Effector CD8-positive, alpha-beta T cell (primary cell): ENCODE results near the gene CDK11A.
"Not testable (repeated sequence)": the region's sequence is repeated elsewhere in the genome, so short reads cannot be mapped to it uniquely, and the experiment has no call there.

Source experiments
- DNase-seq: peaks from one replicate; lab custom pipeline; 2025; lab: John Stamatoyannopoulos, UW

Gene CDK11A

DNA sequence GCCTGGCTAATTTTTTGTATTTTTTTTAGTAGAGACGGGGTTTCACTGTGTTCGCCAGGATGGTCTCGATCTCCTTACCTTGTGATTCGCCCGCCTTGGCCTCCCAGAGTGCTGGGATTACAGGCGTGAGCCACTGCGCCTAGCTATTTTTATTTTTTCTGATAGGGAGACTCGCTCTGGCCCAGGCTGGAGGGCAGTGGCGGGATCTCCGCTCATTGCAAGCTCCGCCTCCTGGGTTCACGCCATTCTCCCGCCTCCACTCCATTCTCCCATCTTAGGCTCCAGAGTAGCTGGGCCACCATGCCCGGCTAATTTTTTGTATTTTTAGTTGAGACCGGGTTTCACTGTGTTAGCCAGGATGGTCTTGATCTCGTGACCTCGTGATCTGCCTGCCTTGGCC is 1.9 kb upstream of the CDK11A start:
- not testable (repeated sequence) for DNase-seq

DNA sequence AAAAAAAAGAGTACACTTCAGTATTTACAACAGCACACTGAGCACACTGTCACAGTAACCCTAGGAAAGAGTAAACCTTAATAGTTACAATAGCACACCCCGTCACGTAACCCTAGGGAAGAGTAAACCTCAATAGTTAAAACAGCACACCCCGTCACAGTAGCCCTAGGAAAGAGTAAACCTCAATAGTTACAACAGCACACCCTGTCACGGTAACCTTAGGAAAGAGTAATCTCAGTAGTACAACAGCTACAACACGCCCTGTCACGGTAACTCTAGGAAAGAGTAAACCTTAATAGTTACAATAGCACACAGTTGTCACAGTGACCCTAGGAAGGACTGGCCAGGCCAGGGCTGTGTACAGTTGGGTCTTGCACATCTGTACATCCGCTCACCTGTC is 3.0 kb downstream of the CDK11A start:
- DNase-seq: no peak

DNA sequence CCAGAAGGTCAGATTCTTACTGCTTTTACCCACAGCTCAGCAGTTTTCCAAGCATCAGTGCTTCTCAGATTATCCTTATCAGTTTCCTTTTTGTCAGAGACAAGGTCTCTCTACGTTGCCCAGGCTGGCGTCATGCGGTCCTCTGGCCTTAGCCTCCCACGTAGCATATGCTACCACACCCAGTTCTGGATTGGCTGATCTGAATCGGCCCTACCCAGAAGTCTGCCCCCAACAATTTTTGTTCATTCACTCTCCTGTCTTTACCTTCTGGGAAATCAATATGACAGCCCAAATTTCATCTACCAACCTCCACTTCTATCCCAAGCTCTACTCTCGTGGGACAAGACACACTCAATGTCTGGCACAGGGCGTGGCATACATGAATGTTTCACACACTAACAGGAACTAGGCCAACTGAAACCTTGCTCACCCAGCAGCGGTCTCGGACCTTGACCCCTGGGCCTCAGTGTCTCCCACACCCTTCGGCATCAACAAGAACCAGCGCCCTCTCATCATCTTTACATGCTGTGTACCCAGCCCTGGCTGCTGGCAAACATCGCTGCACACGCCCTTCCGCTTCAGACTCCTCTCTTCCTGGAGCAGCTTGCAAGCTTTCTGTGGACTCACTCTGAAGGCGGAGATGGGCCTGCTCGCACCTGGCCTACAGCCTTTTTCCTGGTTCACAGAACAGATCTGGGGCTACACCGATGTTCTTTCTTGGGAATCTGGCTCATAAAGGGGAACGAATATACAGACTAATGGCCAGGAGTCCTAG is 8.9 kb downstream of the CDK11A start:
- not testable (repeated sequence) for DNase-seq

DNA sequence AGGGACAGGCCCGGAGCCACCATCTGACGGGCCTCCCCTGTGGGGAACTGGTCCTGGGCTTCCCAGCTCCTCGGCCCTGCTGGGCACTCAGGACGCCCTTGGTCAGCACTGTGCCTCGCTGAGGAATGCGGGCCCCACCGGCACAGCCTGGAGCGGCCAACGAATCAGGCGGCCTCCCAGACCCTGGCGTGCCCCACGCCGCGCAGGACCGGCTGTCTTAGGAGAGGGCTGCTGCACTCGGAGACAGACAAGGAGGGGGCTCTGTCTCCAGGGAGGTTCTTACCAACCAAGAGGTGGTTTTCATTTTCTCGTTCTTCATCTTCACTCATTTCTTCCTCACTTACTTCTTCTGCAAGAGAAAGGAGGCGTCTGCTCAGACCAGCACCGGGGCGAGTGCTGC is 16.3 kb downstream of the CDK11A start:
- not testable (repeated sequence) for DNase-seq

DNA sequence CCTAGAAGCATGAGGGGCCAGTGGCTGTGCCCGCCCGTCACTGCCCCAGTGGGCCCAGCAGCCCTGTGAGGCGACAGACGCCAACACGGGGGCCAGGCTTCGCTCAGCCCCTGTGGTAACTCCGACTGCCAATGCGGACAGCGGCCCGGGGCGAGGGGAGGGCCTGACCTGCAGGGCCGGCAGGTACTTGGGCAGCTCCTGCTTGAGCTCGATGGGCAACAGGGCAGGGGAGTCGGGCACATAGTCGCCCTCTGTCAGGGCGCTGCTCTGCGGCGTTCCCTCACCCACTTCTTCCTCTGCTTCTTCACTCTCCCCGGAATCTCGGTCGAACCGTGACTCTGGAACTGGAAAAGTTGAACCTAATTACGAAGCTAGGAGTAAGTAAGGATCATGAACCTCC is 16.9 kb downstream of the CDK11A start:
- not testable (repeated sequence) for DNase-seq

DNA sequence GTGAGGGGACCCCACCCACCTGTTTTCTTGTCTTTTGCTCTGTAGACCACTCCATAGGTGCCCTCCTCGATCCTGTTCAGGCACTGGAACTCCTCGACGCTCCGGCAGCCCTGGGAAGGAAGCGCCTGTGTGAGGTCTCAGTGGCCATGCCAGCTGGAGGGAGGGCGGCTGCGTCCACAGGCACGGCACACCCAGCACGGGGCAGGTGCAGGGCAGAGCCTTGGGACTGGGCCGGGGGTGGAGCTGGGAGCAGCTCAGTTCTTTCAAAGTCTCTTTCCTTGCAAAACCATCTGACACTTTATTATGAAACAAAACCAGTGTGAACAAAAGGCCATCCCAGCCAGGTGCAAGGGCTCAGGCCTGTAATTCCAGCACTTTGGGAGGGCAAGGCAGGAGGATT is 18.5 kb downstream of the CDK11A start:
- DNase-seq: not testable (repeated sequence)

DNA sequence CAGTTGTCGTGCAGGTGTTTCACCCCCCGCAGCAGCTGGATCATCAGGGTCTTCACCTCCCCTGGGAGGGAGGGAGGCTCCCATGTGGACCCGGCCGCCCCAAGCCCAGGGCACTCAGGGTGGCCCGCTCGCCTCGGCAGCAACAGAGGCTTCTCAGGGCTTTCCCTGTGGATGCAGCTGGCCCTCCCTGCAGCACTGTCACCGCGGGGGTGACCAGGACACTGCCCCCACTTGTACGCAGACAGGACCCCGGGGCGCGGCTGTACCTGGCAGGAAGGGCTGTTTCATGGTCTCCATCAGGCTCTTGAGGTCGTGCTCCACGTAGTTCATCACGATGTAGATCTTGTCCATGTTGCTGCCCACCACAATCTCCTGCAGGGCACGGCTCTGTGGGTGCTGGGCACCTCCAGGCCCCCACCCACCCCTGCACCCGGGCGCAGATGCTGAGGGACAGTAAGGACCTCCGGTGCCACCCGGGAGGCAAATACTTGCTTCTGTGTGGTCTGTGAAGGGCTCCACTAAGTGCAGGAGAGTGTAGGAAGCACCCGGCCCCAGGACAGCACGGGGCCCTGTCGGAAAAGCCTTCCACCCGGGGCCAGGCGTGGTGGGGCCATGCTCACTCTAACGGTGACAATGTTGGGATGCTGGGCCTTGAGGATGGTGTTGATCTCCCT is 19.7 kb downstream of the CDK11A start:
- not testable (repeated sequence) for DNase-seq

DNA sequence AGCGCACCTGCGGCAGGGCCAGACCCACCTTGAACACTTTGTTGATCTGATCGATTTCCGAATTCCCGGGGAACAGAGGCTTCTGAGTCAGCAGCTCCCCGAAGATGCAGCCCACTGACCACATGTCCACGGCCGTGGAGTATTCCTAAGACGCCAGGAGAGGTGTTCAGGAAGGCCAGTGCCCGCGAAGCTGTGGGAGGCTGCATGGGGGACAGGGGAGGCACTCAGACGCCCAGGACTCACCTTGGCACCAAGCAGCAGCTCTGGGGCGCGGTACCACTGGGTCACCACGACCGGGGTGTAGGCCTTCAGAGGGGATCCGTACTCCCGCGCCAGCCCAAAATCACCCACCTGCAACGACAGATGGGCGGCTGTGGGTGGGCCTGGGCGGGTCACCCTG is 20.4 kb downstream of the CDK11A start:
- DNase-seq: no peak

DNA sequence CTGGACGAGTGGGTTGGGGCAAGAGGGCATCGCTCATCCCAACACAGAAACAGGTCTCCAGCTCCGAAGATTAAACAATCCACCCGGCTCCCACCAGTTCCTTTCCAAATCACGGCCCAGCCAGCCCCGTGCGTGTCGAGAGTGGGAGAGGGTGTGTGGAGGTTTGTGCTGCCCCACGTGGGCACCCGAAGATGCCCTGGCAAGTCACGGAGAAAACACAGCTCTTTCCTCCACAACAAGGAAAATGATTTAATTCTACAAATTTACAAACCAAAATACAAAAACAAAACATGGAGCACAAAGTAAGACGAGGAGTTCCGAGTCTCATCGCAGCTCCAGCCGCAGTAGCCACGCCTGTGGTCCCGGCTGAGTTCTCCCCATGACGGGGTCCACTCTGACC is 21.7 kb downstream of the CDK11A start:
- not testable (repeated sequence) for DNase-seq

DNA sequence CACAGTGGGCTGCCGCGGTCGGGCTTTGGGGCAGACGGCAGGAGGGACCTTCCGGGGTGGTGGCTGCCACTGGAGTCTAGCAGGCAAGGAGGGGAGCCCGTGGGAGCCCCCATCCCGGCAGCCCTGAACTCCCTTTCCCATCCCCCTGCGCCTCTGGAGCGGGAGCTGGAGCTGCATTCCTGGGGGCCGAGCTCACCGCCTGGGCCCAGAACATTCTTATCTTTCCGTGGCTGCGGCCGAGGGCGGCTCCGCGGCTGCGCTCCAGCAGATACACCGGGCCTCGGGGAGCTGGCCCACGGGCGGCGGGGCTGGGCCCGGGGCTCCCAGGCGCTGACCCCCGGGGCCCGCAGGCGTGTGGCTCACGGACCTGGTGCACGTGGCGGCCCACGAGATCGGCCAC is 23.6 kb downstream of the CDK11A start:
- not testable (repeated sequence) for DNase-seq

DNA sequence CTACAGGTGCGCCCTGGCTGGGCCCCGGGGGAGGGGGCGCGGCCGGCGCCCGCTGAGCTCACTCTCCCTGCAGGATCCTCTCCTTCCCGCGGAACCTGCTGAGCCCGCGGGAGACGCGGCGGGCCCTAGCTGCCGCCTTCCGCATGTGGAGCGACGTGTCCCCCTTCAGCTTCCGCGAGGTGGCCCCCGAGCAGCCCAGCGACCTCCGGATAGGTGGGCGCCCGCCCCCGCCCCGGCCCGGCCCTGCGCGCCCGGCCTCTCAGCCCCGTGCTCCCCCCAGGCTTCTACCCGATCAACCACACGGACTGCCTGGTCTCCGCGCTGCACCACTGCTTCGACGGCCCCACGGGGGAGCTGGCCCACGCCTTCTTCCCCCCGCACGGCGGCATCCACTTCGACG is 24.1 kb downstream of the CDK11A start:
- not testable (repeated sequence) for DNase-seq

DNA sequence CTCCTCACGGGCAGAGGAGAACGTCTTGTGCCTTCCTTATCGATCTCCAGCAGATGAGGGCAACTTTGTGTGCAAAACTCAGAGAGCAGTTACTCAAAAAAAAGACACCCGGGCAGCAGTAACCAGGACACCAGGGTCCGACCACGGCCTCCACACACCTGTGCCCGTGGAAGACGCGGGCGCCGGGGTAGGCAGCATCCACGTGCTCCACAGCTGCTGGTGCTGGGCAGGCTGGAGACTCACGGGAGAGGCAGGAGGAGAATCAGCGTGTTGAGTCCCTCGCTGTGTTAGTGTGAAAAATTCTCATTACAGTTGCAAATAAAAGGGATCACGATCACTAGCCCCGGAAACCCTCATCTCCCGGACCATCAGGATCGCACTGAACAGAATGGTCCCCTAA is 25.1 kb downstream of the CDK11A start:
- DNase-seq: not testable (repeated sequence)

DNA sequence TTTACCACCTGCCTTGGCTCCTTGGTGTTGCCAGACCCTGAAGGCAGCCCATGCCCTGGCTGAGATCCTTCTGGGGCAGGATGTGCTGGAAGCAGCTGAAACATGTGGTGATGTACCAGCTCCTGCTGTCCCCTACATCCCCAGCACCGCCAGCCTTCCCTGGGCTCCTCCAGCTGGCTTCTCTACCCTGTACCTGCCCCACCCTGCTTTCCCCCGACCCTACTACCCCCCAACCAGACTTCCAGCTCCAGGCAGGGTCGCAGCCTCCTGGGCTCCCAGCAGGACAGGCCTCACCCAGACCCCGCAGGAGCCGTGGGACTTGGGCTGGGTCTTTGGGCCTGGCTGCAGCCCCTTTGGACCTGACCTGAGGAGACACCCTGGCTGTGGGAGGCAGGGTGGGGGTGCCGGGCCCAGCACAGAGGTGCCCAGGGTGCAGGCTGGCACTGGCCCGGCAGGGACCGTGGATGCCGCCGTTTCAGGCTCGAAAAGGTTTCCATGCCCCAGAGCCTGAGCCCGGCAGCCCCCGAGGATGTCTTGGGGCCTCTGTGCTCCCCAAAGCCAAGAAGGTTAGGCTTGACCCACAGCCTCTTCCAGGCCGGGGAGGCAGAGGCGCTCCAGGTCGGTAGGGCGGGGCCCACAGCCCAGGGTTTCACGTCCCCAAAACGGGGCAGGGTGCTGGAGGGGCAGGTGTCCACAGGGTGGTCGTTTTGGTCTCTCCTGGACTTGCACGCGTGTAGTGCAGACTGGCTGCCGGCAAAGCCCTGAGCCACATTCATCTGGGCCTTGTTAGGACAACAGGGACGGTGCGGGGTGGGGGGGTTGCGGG is 26.6 kb downstream of the CDK11A start:
- not testable (repeated sequence) for DNase-seq

DNA sequence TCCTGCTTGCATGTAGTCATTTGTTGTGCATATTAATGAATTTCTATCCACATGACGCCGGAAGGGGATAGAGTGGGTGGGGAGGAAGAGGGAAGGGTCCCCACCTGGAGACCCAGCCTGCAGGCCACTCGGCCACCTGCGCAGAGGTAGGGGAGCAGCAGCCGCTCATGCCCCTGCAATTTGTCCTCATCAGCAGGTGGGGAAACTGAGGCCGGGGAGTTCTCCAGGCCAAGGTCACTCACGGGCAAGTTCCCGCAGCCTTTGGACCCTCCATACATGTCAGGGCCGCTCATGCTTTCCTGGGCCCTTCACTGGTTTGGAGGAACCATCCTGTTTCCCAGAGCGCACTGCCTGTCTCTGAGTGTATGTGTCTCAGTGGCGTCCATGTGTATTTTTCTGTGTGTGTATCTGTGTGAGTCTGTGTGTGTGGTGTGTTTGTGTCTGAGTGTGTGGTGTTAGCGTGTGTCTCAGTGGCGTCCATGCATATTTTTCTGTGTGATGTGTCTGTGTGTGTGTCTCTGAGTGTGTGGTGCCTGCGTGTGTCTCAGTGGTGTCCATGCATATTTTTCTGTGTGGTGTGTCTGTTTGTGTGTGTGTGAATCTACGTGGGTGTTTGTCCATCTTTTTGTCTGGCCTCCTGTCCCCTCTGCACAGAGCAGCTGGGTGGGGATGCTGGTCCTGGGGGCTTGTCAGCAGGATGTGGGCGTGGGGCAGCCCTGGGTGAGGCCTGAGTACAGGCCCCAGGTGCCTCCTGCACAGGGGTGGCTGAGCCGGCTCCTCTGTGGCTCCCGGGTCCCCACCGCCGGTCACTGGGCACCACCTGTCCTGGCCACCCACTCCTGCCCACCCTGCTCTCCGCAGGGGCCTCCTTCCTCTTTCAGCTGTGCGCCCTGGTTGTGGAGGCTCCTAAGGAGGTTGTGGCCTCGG is 27.5 kb downstream of the CDK11A start:
- DNase-seq: not testable (repeated sequence)

DNA sequence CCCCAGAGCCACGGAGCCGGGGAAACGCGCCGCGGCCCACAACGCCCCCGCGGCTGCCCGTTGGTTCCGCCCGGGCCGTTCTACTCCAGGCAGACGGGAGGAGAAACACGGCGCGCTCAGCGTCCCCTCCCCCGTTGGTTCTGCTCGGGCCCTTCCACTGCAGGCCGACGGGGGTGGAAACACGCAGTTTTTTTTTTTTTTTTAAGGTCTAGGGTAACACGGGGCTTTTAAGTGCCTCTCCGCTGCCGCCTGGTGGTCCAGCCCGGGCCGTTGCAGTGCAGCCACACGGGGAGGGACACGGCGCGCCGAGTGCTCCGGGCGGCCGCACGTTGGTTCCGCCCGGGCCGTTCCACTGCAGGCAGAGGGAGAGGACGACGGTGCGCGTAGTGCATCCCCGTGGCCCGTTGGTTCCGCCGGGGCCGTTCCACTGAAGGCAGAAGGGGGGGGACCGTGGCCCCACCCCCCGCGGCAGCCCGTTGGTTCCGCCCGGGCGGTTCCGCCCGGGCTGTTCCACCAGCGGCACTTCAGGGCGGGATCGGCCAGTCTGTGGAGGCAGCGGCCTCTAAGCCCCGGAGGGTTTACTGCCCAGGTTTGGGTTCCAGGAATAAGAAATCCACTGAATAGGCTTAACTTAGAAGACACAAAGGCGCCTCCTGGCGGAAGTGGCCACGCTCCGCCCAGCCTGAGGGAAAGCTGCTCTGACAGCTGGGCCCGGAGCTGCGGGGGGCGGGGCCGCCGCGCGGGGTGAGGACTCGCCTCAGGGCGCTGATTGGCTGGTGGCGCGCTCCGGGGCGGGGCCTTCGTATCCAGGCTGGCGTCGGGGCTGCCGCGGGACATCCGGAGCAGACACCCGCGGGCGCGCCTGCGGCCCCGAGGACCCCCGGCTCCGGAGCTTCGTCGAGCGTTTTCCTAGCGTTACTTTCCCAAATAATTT is 31.2 kb downstream of the CDK11A start, which contains the start of gene SLC35E2B:
Gene SLC35E2B, minus strand, starts transcription at position 82 of the 934 bp plus-strand sequence. CDS start 16,096 bp downstream, outside the sequence.
- DNase-seq: peak; percentile 91

DNA sequence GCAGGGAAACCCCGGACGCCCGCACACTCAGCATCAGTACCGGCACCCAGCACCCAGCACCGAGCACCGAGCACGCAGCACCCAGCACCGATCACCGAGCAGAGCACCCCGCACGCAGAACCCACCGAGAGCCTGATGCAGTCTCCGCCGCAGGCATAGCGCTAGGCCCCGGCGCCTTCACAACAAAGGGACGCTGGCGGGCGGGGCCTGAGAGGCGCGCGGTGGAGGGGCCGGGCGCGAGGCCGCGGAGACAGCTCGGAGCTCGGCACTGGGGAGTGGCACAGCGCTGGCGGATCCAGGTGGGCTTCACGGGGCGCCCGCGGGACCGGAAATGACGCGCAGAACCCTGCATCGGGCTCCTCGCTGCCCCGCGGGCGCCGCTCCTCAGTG is 31.8 kb downstream of the CDK11A start:
- DNase-seq: peak; percentile 79

DNA sequence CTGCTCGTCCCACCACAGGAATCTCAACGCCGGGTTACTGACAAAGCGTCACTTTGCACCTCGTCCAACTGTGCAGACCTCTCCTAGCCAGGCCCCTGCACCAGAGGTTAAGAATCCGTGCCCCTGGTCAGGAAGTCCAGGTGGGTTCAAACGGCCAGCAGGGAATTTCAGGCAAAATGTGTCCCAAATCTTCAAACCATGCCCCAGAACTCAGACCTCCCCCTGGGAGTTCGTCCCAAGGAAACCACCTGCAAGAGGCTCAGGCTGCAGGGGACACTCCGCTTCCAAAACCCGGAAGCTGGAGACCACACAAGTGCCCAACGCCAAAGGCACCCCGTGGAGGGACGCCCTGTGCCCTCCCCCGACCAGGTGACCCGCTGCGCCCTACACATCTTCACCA is 32.7 kb downstream of the CDK11A start:
- DNase-seq: not testable (repeated sequence)

DNA sequence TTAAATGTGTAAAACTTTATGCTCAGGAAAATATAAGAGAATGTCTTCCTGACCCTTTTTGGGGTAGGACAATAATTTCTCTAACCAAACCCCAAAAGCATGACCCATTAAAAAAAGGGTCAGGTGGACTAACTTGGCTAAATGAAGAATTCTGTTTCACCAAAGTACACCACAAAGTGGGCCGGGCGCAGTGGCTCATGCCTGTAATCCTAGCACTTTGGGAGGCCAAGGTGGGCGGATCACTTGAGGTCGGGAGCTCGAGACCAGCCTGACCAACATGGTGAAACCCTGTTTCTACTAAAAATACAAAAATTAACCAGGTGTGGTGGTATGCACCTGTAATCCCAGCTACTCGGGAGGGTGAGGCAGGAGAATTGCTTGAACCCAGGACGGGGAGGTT is 34.6 kb downstream of the CDK11A start:
- DNase-seq: not testable (repeated sequence)

DNA sequence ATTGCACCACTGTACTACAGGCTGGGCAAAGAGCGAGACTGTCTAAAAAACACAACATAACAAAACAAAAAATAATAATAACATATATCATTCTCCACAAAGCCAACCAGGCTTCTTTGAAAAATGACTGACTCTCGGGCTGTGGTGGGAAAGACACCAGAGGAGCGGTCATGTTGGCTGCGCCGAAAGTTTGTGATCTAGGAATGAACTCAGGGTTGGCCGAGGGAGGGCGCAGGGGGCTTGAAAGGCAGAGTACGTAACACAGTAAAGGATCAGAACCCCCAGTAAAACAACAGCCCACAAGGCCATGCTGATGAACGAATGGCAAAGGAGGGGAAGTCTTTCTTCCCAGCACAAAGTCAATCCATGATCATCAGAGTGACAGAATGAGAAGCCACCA is 36.3 kb downstream of the CDK11A start:
- DNase-seq: no peak

DNA sequence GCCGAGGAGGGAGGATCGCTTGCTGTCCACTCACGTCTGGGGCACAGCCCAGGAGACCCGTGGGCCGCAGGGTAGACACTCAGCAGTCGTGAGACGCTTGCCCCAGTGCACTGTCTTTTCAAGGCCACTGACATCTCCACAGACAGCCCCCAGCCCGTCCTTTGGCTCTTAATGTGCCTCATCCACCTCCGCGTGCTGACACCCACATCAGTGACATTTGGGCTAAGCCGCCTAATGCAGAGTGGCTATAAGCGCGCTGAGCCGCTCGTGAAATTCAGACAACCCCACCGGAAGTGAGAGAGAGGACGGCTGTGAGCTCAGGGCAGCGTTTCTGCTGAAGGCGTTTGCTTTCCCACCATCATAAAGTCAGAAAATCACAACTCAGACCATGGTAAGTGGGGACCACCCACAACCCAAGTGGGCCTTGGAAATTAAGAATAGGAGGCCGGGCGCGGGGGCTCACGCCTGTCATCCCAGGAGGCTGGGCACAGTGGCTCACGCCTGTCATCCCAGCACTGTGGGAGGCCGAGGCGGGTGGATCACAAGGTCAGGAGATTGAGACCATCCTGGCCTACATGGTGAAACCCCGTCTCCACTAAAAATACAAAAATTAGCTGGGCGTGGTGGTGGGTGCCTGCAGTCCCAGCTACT is 40.0 kb downstream of the CDK11A start:
- DNase-seq: no peak
